D721Med (cell line): ENCODE data around the gene FAM210A.
"Not testable (repeated sequence)": the region's sequence is repeated elsewhere in the genome, so short reads cannot be mapped to it uniquely, and the experiment has no call there.

Source experiments
- DNase-seq: peaks from one replicate; pipeline ENCODE4 v3.0.0; 2011; ENCODE audit warnings: low spot score; ENCODE audit not compliant: insufficient read length
- FAIRE-seq: peaks from 2 replicates; lab custom pipeline; 2011; peaks lifted over from hg19 to GRCh38; lab: Jason Lieb, UNC
- CTCF ChIP-seq: IDR thresholded peaks from 2 replicates; pipeline ENCODE4 v1.5.1; 2012; ENCODE audit warnings: mild to moderate bottlenecking, control low read depth; ENCODE audit not compliant: insufficient read depth; ENCODE audit errors: missing control alignments

FAM210A gene

DNA sequence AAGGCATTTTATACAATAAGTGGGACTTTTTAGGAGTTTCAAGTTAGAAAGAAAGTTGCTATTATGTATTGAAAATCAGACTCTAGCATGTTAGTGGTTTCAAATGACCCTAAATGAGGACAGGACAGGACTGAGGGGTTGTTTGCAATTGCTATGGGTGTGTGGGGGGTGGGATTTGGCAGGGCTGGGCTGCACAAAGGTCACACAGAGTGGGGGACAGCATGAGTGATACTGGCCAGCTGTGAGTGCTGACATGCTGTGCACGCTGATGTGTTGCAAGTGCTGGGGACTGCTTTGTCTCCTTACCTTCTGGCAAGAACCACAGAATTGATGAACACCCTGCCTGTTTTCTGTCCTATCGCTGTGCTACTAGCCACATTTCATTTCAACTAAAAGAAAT is 29.9 kb upstream of the FAM210A start:
- FAIRE-seq = no peak
- DNase-seq = no peak
- TF ChIP-seq CTCF = no peak

DNA sequence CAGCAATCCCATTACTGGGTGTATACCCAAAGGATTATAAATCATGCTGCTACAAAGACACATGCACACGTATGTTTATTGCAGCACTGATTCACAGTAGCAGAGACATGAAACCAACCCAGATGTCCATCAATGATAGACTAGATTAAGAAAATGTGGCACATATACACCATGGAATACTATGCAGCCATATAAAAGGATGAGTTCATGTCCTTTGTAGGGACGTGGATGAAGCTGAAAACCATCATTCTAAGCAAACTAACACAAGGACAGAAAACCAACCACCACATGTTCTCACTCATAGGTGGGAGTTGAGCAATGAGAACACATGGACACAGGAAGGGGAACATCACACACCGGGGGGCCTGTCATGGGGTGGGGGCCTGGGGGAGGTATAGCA is 25.2 kb upstream of the FAM210A start:
- not testable (repeated sequence) for DNase-seq, FAIRE-seq

DNA sequence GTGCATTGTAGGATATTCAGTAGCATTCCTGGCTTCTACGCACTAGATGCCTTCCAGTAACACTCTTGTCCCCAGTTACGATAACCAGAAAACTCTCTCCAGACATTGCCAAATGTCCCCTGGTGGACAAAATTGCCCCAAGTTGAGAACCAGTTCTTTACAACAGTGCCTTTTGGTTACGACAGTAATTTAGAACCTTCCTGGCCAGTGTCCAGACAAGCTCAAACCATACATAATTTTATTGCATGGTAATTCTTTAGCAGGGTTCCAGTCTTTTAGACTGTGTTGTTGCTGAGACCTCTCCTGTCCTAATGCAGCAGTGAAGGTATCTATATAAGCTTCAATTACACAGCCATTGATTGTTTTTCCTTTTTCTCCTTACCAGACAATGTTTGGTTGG is 20.3 kb upstream of the FAM210A start:
- DNase-seq (no peak), FAIRE-seq (no peak)
- no peak for TF ChIP-seq CTCF

GRCh38 chr18:13745696-13746095 is 19.3 kb upstream of the FAM210A start:
- TF ChIP-seq CTCF = no peak
- DNase-seq (no peak), FAIRE-seq (no peak)

- TF ChIP-seq CTCF = no peak
- DNase-seq = no peak
- FAIRE-seq = peak; percentile 38
These were observed 9.3 kb upstream of the FAM210A start for GRCh38 chr18:13735681-13736080.

DNA sequence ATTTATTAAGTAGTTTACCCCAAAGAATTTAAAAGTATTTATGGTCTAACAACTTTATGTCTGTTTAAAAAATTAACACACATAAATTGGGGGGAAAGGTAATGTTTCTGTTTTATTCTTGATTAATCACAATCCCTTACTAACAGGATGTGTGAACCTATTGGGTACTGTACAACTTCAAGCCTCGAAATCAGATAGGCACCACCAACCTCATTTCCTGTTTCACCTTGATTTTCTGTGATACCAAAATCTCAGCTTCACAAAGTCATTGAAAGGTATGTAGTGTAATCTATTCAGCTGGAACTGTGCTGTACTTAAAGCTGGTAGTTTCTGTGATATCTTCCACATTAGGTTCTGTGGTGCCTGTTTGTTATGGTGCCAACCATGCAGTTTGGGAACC is 4.1 kb upstream of the FAM210A start:
- DNase-seq (no peak), FAIRE-seq (no peak)
- no peak for TF ChIP-seq CTCF

DNA sequence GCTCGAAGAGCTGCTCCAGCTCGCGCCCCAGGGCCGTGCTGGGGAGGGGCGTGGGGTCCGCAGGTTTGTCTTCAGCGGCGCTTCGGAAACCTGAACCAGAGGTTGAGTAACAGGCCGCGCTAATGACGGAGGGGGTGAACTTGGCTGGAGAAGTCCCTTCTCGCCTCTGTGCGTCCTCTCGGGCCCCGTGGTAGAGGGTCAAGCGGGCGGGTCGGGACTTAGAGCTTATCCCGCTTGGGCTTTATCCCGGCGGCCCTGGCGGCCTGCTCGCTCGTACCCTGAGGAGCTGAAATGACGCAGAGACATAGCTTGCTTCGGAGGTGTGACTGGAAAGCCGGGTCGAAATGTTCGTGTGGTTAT is 594 bp upstream of the FAM210A start:
- DNase-seq = no peak
- FAIRE-seq = no peak
- no peak for TF ChIP-seq CTCF

DNA sequence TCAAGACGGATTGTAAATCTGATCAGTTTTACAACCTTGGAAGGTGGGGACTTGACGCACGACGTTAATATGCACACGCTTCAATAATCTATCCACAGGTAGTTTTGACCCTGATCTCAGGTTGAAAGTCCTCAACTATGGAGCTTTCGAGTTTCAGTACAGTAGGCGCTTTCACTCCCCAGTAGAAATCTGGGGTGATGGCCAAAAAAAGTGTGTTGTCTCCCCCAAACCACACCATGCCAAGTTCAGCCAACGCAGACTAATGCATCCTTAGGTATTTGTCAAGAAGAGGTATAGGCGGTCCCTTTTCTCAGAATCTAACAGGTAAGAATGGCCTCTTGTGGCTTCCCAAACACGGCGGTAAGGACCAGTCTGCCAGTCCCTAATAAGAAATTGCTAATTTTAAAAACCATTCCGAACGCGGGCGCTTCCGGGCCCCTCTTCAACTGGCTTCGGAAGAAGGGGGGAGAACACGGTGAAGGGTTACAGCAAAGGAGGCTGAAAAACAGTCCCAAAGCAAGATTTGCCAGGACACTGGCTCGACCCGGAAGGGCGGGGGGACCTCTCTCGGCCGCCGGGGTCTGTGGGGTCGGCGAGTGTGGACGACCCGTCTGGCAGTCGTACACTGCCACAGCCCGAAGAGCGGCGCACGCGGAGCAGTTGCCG is 659 bp downstream of the FAM210A start:
- DNase-seq = no peak
- no peak for TF ChIP-seq CTCF
- FAIRE-seq = no peak
